Measurements from ENCODE around the gene ATP11A.

Gene ATP11A

DNA sequence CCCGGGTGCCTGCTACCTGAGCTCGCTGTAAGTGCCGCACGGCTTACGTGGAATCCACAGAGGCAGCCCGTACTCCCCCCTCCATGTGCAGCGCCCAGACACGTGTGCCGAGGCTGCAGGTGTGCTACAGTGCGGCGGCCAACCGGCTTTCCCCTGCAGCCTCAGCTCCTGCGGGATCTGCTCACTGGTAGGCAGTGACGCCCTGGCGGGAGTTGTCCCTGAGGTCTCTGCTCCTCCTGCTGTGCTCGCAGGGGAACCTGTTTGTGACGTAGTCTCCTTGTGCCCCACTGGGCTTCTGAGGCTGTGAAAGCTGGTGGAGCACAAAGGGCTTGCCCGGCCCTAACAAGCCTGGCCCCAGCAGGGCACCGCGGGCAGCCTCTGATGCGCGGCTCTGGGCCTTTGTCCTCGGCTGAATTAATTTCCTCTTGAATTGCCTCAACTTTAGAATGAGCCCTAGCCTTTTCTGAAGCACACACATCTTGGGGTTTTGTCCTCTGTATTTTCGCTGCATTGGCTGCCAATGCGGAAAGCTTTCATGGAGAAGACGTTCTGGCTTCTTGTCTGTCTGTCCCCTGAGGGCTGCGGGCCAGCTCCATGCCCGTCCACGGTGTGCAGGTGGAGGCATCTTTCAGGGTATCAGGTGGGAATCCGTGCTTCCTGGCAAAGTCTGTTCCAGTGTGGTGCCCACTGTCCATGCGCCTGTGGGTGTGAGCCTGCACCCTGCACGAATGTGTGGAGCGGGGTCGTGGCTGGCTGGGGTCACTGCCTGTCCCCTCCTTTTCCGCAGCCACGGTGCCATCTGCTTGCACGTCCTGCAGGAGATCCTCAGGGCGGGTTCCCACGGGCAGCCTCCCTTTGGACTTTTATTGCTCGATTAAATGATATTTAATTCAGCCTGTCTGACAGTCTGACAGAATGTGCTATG lies 201.9 kb downstream of the ATP11A start:
- no peaks in the 10 kb centered on the region for H3K36me3 Mint-ChIP-seq
- peaks cover 16 to 42% of the 10 kb centered on the region in 2 donors for H3K4me1 Mint-ChIP-seq
- H3K27ac Mint-ChIP-seq, result no peak overlapping the region
- ATAC-seq (replicated peaks) (no peak), DNase-seq (no peak)
- no peak overlapping the region for H3K4me3 Mint-ChIP-seq
- no peaks in the 10 kb centered on the region for H3K27me3 Mint-ChIP-seq
- H3K9me3 Mint-ChIP-seq, result no peaks in the 10 kb centered on the region

DNA sequence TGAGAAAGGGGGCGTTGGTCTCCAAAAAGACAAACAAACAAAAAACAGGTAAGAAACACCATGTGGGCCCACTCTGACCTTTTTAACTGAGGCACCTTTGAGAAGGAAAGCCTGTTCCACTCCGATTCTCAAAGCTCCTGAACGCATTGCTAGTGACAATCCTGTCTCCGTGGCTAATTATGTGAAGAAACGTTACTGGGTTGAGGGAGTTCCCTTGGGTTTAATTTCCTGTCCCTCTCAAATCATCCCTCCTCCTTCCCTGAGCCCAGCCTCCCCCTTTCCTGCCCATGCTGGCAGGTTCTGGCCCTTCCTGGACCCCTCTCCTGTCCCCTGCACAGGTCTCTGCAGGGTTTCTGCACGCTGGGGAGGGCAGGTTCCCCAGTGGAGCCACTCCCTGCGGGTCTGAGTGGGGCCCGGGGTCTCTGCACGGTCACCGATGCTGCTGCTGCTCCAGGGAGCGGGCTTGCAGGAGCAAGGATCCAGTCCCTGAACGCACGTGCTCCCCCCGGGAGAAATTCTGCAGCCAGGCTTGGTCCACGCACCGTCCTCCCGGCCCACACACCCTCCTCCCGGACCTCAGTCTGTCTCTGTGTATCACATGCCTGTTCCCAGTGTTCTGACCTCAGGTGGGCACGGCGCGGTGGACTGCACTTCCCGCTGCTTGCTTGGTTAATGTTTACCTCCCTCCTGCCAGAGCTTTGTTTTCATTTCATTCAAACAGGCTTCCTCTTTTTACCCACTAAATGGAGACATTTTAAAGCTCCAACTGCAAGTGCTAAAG lies 202.8 kb downstream of the ATP11A start:
- ATAC-seq (replicated peaks) (peak; percentile 41 to 49), DNase-seq (no peak)
- Mint-ChIP-seq H3K9me3 (no peaks in the 10 kb centered on the region), H3K27ac (no peak overlapping the region), H3K4me3 (peak overlapping the region; percentile 46 to 55), H3K36me3 (no peaks in the 10 kb centered on the region), H3K27me3 (no peaks in the 10 kb centered on the region), H3K4me1 (peaks cover 18 to 42% of the 10 kb centered on the region in 2 donors)

DNA sequence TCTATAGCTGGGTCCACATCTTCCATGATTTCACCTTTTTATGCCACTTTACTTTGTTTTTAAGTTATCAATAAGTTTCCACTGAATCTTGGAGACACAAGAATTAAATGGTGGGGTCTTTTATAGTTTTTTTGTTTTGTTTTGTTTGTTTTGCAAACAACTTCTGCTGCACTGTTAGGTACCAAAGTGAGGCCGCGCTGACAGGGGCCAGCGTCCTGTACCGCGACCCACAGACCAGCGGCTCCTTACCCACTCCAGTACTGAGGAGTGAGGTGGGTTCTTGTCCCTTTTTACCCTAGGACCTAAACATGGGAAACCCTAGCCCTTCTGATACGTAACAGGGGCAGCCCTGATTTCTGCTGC lies 203.3 kb downstream of the ATP11A start:
- Mint-ChIP-seq H3K4me3 (peak overlapping the region; percentile 41 to 46), H3K27ac (no peak overlapping the region), H3K9me3 (no peaks in the 10 kb centered on the region)

DNA sequence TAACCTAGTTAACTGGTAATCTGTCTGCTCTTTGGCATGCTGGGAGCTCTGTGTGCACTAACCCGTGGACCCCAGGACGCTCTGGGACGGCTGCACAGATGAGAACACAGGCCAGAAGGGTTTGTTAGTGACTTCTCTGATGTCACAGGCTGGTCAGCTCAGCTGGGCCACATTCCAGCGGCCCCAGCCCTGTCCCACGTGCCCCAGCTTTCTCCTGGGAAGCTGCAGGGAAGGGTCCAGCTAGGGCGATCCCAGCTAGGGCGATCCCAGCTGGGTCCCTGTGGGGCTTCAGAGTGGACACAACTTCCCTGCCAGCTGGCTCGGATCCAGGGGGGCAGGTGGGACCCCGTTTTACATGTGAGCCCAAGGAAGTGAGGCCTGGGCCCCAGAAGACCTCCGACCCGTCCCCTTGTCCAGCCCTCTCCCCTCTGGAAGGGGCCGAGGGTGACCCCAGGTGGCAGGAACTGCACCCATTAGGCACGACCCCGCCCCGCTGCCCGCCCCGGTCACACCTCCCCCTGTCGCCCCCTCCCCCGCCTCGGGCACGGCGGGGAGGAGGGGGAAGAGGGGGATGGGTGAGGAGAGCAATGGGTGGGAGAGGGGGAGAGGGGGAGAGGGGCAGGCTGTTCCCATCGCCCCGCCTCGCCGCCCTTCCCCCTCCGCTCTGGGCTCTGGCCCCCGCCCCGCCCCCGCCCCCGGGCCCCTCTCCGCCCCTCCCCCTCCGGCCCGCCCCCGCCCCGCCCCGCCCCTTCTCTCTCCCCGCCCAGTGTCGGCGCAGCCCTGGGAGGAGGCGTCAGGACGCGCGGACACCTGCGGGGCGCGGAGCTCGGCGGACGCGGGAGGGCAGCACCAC lies 204.0 kb downstream of the ATP11A start:
- peak overlapping the region; percentile 56 to 73 for H3K4me3 Mint-ChIP-seq
- peaks cover 18 to 51% of the 10 kb centered on the region in 2 donors for H3K4me1 Mint-ChIP-seq
- no peaks in the 10 kb centered on the region for H3K27me3 Mint-ChIP-seq
- no peaks in the 10 kb centered on the region for H3K36me3 Mint-ChIP-seq
- H3K27ac Mint-ChIP-seq, result no peak overlapping the region
- no peaks in the 10 kb centered on the region for H3K9me3 Mint-ChIP-seq
- DNase-seq (no peak), ATAC-seq (replicated peaks) (peak; percentile 66 to 68)

More for the DNA sequence above, 203.3 kb downstream of the ATP11A start:
- ATAC-seq (replicated peaks) (peak; percentile 8 to 10), DNase-seq (no peak)
- peaks cover 18 to 46% of the 10 kb centered on the region in 2 donors for H3K4me1 Mint-ChIP-seq
- no peaks in the 10 kb centered on the region for H3K36me3 Mint-ChIP-seq
- H3K27me3 Mint-ChIP-seq, result no peaks in the 10 kb centered on the region

DNA sequence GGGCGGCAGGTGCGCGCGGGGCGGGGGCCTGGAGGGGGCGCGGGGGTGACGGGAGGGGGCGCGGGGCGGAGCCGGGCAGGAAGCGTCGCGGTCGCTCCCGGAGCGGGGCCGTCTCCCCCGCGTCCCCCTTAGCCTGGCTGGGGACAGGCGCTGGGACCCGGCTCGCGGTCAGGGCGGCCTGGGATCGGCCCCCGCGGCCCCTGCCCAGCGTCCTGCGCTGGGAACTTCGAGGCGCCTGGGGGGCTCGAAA lies 204.5 kb downstream of the ATP11A start:
- peak overlapping the region; percentile 56 to 73 for H3K4me3 Mint-ChIP-seq
- no peak overlapping the region for H3K27ac Mint-ChIP-seq
- no peaks in the 10 kb centered on the region for H3K9me3 Mint-ChIP-seq
- no peak for ATAC-seq (replicated peaks)
- H3K36me3 Mint-ChIP-seq, result no peaks in the 10 kb centered on the region
- DNase-seq, result no peak
- H3K27me3 Mint-ChIP-seq, result no peaks in the 10 kb centered on the region
- H3K4me1 Mint-ChIP-seq, result peaks cover 18 to 52% of the 10 kb centered on the region in 2 donors

DNA sequence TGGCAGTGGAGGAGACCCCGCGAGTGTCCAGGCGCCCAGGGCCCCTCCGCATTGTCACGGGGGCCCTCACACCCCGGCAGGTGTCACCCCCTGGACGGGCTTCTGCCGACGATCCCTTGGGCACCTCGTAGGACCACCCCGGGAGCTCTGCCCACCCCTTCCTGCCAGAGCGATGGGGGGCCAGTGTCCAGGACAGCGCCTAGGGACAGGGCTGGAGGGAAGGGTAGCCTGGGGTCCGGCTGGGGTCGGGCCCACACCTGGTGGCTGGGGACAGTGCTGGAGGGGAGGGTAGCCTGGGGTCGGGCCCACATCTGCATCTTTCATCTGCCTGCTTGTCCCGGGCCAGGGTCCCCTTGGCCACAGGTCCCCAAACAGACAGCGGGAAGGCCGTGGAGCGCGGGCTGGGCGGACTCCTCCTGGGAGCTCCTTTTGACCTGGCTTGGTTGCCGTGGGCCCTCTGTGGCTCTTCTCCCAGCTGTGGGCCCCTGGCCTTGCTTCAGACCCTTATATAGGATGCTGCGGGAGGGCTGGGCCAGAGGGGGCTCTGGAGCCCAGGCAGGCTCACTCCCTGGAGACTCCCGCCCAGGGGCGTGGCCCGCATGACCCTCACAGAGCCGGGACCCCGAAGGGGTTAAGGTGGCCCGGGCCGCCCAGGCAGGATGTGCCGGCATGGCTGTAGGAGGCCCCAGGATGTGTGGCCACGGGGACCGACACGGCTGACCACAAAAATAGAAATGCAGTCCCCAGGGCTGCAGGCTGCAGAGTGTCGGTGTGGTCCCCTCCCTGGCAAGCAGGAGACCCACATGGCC lies 205.0 kb downstream of the ATP11A start:
- Mint-ChIP-seq H3K9me3 (no peaks in the 10 kb centered on the region), H3K27me3 (no peaks in the 10 kb centered on the region), H3K27ac (no peak overlapping the region), H3K36me3 (no peaks in the 10 kb centered on the region), H3K4me3 (peak overlapping the region; percentile 61 to 73), H3K4me1 (peaks cover 19 to 52% of the 10 kb centered on the region in 2 donors)
- no peak for DNase-seq
- ATAC-seq (replicated peaks), result peak; percentile 30

DNA sequence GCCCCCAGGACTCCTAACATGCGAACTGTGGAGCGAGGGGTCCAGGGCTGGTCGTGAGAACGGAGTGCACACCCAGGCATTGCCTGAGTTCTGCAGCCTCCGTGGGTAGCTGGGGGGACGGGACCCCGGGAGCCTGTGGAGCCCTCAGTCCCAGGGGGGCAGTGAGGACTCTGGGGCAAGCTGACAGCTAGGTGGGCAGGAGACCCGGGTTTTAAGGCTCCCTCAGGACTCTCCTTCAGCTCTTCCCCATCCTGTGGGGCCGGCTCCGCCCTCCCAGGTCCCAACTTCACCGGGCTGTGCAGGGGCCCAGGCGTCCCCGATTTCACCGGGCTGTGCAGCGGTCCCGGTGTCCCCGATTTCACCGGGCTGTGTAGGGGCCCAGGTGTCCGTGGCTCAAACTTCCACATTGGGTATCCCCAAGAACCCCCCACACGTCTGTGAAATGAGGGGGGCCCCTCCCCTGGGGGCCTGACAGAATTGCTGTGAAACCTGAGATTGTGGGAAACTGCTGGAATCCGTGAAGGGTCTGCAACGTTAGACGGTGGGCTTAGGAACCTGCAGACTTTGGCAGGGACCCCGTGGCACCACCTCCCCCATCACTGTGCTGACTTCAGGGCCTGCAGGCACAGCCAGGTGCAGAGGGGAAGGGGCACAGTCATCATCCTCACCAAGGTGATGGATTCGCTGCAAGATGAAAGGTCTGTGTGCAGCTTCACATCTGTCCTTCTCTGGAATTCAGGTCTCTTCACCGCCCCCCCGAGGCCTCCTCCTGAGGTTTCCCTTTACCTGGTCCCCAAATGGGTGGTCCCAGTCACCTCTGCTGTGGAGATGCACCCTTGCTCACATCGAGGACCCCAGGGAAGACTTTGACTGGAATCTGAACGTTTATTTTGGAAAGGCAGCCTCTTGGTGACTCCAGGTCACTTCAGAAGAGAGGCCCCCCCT lies 206.0 kb downstream of the ATP11A start:
- ATAC-seq (replicated peaks) (no peak), DNase-seq (no peak)
- Mint-ChIP-seq H3K4me1 (peaks cover 25 to 60% of the 10 kb centered on the region in 2 donors), H3K9me3 (no peaks in the 10 kb centered on the region), H3K27ac (no peak overlapping the region), H3K4me3 (peak overlapping the region; percentile 61 to 73), H3K27me3 (no peaks in the 10 kb centered on the region), H3K36me3 (peaks cover 0 to 3% of the 10 kb centered on the region in 2 donors)

DNA sequence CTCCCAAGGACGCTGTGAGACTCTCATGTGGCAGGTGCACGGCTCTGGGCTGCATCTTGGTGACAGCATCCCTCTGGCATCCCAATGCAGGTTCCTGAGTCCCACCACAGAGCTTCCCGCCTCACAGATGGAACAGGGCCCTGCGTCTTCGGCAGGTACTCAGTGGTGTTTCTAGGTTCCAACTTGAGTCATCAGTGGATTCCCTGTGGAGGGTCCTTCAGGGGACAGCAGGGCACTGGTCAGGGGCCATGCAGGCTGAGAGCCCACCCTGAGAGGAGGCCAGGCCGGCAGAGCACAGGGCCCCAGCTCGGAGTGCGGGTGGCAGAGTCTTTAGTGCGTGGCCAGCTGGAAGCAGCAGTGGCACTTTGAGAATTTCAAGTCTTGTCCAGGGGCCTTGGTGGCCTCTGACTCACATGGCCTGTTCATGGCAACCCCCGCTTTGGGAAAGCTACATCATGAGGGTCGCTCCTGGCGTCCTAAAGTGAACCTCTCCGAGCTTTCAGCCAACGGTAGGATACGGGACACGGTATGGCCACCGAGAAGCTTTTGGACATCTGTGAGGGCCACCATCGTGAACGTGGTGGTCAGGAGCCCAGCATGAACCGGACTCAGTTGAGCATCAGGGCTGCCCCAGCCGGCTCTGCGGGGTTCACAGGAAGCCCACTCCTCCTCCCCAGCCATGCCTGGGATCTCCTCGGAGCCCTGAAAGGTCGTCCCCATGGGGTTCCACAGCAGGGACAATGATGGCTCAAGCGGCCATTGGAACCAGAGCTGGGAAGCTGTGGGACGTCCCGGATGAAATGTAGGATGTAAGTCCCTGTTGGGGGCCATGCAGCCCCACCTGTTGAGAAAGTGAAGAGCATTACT lies 207.1 kb downstream of the ATP11A start:
- H3K36me3 Mint-ChIP-seq, result peaks cover 0 to 3% of the 10 kb centered on the region in 2 donors
- no peaks in the 10 kb centered on the region for H3K27me3 Mint-ChIP-seq
- H3K9me3 Mint-ChIP-seq, result no peaks in the 10 kb centered on the region
- no peak overlapping the region for H3K4me3 Mint-ChIP-seq
- H3K4me1 Mint-ChIP-seq, result peaks cover 27 to 63% of the 10 kb centered on the region in 2 donors
- H3K27ac Mint-ChIP-seq, result no peak overlapping the region
- DNase-seq (no peak), ATAC-seq (replicated peaks) (no peak)

DNA sequence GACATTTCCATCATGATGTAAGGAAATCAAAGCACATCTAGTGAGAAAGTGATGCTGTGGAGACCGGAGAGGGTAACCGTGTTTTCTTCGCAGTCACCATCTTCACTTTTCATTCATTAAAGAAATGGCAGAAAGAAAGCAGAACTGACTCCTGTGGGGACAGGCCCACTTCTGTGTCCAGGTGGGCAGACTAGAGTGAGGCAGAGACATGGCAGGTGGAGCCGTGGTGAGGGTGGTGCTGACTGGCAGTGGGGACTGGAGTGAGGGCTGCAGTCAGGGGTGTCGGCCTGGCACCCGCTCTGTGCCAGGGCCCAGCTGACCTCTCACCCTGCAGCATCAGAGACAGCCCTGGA lies 207.7 kb downstream of the ATP11A start:
- Mint-ChIP-seq H3K27ac (no peak overlapping the region), H3K4me1 (peaks cover 27 to 59% of the 10 kb centered on the region in 2 donors), H3K36me3 (peaks cover 0 to 3% of the 10 kb centered on the region in 2 donors), H3K4me3 (no peak overlapping the region), H3K9me3 (no peaks in the 10 kb centered on the region), H3K27me3 (no peaks in the 10 kb centered on the region)
- peak; percentile 34 to 42 for ATAC-seq (replicated peaks)
- no peak for DNase-seq

DNA sequence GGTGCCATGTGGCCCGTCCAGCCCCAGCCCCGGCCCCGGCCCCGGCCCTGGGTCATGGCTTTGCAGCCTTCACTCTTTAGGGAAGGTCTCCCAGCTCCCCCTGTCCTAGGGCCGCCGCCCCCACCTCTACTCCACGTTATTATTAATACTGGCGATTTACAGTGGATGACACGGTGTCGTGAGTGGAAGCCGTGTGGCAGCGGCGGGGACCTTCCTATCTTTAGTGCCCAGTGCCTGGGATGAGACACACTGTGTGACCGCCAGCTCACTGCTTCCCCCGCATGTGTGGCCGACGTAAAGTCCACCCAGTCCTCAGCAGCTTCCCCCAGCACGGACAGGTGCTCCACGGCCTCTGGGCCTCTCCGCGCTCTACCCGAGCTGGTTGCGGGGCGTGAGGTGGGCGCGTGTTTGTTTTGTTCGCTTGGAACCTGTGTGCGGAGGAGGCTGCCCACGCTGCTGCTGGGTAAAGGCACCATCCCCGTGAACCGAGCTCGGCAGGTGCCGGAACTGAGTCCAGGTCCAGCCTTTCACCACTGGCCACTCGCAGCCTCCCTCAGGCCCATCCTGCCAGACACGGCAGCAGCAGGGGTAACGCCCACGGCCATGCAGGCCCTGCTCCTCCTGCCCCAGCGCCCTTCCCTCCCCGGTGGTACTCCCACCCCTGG lies 208.2 kb downstream of the ATP11A start:
- no peaks in the 10 kb centered on the region for H3K9me3 Mint-ChIP-seq
- ATAC-seq (replicated peaks) (no peak), DNase-seq (no peak)
- H3K27me3 Mint-ChIP-seq, result no peaks in the 10 kb centered on the region
- no peak overlapping the region for H3K4me3 Mint-ChIP-seq
- H3K36me3 Mint-ChIP-seq, result peaks cover 3 to 6% of the 10 kb centered on the region in 2 donors
- no peak overlapping the region for H3K27ac Mint-ChIP-seq
- peaks cover 22 to 54% of the 10 kb centered on the region in 2 donors for H3K4me1 Mint-ChIP-seq

DNA sequence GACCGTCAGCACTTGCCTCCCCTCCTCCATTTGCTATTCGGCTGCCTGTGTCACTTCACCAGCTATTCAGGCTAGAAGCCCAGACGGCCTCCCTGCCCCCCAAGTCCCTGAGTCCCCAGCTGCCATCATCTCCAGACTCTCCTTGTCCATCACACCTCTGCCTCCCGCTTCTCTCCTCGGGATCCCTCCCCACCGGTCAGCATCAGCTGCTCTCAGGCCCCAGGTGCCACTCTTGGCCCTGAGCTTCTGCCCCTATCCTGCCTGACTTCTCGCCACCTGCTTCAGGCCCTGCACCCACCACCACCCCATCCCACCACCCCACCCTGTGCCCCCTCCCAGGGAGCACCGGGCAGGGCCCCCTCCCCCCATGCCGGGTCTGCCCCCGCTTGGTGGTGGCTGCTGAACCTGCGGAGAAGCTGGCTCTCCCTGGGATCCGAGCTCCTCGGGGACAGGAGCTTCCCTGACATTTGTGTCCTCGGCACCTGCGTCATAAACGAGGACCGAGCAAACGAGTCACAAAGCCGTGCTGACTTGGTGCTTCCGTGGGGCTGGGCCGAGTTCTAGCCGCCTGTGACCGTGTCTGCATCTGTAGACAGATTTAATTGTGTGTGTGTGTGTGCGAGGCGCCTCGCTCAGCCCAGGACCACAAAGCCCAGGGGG lies 208.9 kb downstream of the ATP11A start:
- no peaks in the 10 kb centered on the region for H3K9me3 Mint-ChIP-seq
- no peak overlapping the region for H3K27ac Mint-ChIP-seq
- H3K4me1 Mint-ChIP-seq, result peaks cover 17 to 48% of the 10 kb centered on the region in 2 donors
- H3K27me3 Mint-ChIP-seq, result no peaks in the 10 kb centered on the region
- H3K36me3 Mint-ChIP-seq, result peaks cover 6 to 12% of the 10 kb centered on the region in 2 donors
- ATAC-seq (replicated peaks), result no peak
- no peak for DNase-seq
- no peak overlapping the region for H3K4me3 Mint-ChIP-seq
